H1 (cell line): Measurements from ENCODE around the gene PNLDC1. TPM values are rescaled to one million over a fixed set of nuclear protein-coding genes. Genes with fewer than 3 reads are reported as not detected.
A peak's percentile ranks its signal among the peaks of the same experiment; 100 is the strongest.

Source experiments
- CTCF ChIA-PET: fragments of 300-600 bp; sonication (Branson Sonifier 250); formaldehyde crosslinking; loops from one replicate; lab custom pipeline; 2021; ENCODE audit not compliant: partially characterized antibody; lab: Charles Lee
- POLR2A ChIA-PET: fragments of 300-600 bp; sonication (Branson Sonifier 250); formaldehyde crosslinking; loops from one replicate; lab custom pipeline; 2021; ENCODE audit warnings: inconsistent platforms; ENCODE audit not compliant: partially characterized antibody; lab: Charles Lee
- DNase-seq, 2 experiments: peaks; one replicate each; pipeline versions ENCODE4 v3.0.0 to v3.0.0-alpha.2; 2010 to 2022; ENCODE audit warnings: low spot score in 2 of 2, low read depth in 1 of 2, mixed read lengths in 1 of 2
- FAIRE-seq: peaks from 2 replicates; lab custom pipeline; 2011; peaks lifted over from hg19 to GRCh38; lab: Jason Lieb, UNC
- H2AFZ ChIP-seq: 2 replicates; pipeline ENCODE4 v1.8.1; 2012; ENCODE audit warnings: low read length, inconsistent platforms
- H2AK5ac ChIP-seq: 2 replicates; pipeline ENCODE4 v1.6.1; 2013; ENCODE audit warnings: low read depth, low read length
- H2BK120ac ChIP-seq: replicated peaks from 2 replicates; pipeline ENCODE3; 2013; ENCODE audit warnings: low read depth, low read length, inconsistent platforms
- H2BK12ac ChIP-seq: 2 replicates; pipeline ENCODE4 v1.6.1; 2013; ENCODE audit warnings: low read depth, low read length
- H2BK15ac ChIP-seq: 2 replicates; pipeline ENCODE4 v1.6.1; 2013; ENCODE audit warnings: low read length
- H2BK20ac ChIP-seq: 2 replicates; pipeline ENCODE4 v1.6.1; 2013; ENCODE audit warnings: low read length
- H2BK5ac ChIP-seq: 2 replicates; pipeline ENCODE4 v1.6.1; 2013; ENCODE audit warnings: low read depth, low read length
- H3K14ac ChIP-seq: 2 replicates; pipeline ENCODE4 v1.6.1; 2013; ENCODE audit warnings: inconsistent platforms; ENCODE audit not compliant: insufficient read length
- H3K18ac ChIP-seq: 2 replicates; pipeline ENCODE4 v1.6.1; 2013; ENCODE audit warnings: low read length; ENCODE audit errors: extremely low read depth
- H3K23ac ChIP-seq: 2 replicates; pipeline ENCODE4 v1.6.1; 2013; ENCODE audit warnings: inconsistent platforms; ENCODE audit not compliant: insufficient read length
- H3K23me2 ChIP-seq: 2 replicates; pipeline ENCODE4 v1.6.1; 2013; ENCODE audit warnings: low read depth, low read length
- H3K27ac ChIP-seq: 2 replicates; pipeline ENCODE4 v1.6.1; 2011; ENCODE audit warnings: low read depth, low read length, inconsistent platforms
- H3K27me3 ChIP-seq, 4 experiments: replicated peaks in 1 of 4; 1 replicate in 1 of 4; 2 replicates in 3 of 4; pipeline versions ENCODE4 v1.6.1 to v1.8.1; 2011 to 2013; ENCODE audit warnings: low read length in 3 of 4, mild to moderate bottlenecking in 3 of 4, inconsistent platforms in 2 of 4, mixed read lengths in 2 of 4, moderate library complexity in 1 of 4; ENCODE audit not compliant: control insufficient read depth in 3 of 4, insufficient read depth in 3 of 4; ENCODE audit errors: extremely low read depth in 1 of 4
- H3K36me3 ChIP-seq, 4 experiments: 2 replicates each; pipeline versions ENCODE4 v1.6.1 to v1.8.1; 2011 to 2013; ENCODE audit warnings: mild to moderate bottlenecking in 4 of 4, low read length in 3 of 4, moderate library complexity in 2 of 4, control low read depth in 1 of 4, inconsistent platforms in 1 of 4; ENCODE audit not compliant: insufficient read depth in 4 of 4, control insufficient read depth in 2 of 4
- H3K4ac ChIP-seq: replicated peaks from 2 replicates; pipeline ENCODE3; 2013; ENCODE audit warnings: low read length, low read depth, mixed read lengths, inconsistent platforms; ENCODE audit not compliant: insufficient read length
- H3K4me1 ChIP-seq, 4 experiments: replicated peaks in 1 of 4; 1 replicate in 1 of 4; 2 replicates in 3 of 4; pipeline versions ENCODE4 v1.6.1 to v1.8.1; 2011 to 2013; ENCODE audit warnings: low read length in 3 of 4, inconsistent platforms in 2 of 4, mixed read lengths in 1 of 4; ENCODE audit not compliant: insufficient read depth in 4 of 4, control insufficient read depth in 3 of 4
- H3K4me2 ChIP-seq, 2 experiments: 2 replicates each; pipeline versions ENCODE4 v1.6.1 to v1.8.1; 2011 to 2013; ENCODE audit warnings: low read depth in 2 of 2, low read length in 2 of 2, control low read depth in 1 of 2, inconsistent platforms in 1 of 2, mild to moderate bottlenecking in 1 of 2; ENCODE audit not compliant: insufficient read depth in 1 of 2
- H3K4me3 ChIP-seq, 4 experiments: fragments of 200-600, 300-600 bp in 1 of 4; sonication (generic), shearing (Covaris generic), sonication (Bioruptor Twin) in 1 of 4; 2 replicates each; pipeline versions ENCODE4 v1.5.1 to v1.8.1; 2011 to 2016; ENCODE audit warnings: low read length in 4 of 4, low read depth in 3 of 4, control low read depth in 2 of 4, inconsistent platforms in 2 of 4, mild to moderate bottlenecking in 2 of 4, mixed read lengths in 1 of 4, moderate library complexity in 1 of 4; ENCODE audit not compliant: insufficient read depth in 2 of 4; ENCODE audit errors: extremely low read depth in 1 of 4
- H3K56ac ChIP-seq: replicated peaks from 2 replicates; pipeline ENCODE3; 2013; ENCODE audit warnings: low read depth, mild to moderate bottlenecking, mixed read lengths, low read length, inconsistent platforms; ENCODE audit not compliant: insufficient read length
- H3K79me1 ChIP-seq: 2 replicates; pipeline ENCODE4 v1.6.1; 2013; ENCODE audit warnings: low read depth, low read length, control low read depth
- H3K79me2 ChIP-seq, 2 experiments: 2 replicates each; pipeline versions ENCODE4 v1.6.1 to v1.8.1; 2012 to 2013; ENCODE audit warnings: low read length in 2 of 2, mild to moderate bottlenecking in 2 of 2, inconsistent platforms in 1 of 2; ENCODE audit not compliant: insufficient read depth in 2 of 2, control insufficient read depth in 1 of 2
- H3K9ac ChIP-seq, 4 experiments: replicated peaks in 1 of 4; 1 replicate in 1 of 4; 2 replicates in 3 of 4; pipeline versions ENCODE4 v1.6.1 to v1.8.1; 2011 to 2013; ENCODE audit warnings: low read depth in 3 of 4, low read length in 3 of 4, control low read depth in 2 of 4, mild to moderate bottlenecking in 2 of 4, moderate library complexity in 2 of 4, inconsistent platforms in 1 of 4; ENCODE audit errors: extremely low read depth in 1 of 4
- H3K9me3 ChIP-seq, 2 experiments: 2 replicates each; pipeline versions ENCODE4 v1.6.1 to v1.8.1; 2012 to 2013; ENCODE audit warnings: mild to moderate bottlenecking in 2 of 2, moderate library complexity in 2 of 2, control low read depth in 1 of 2, inconsistent platforms in 1 of 2, low read depth in 1 of 2, low read length in 1 of 2, mixed read lengths in 1 of 2; ENCODE audit not compliant: insufficient read depth in 2 of 2
- H4K20me1 ChIP-seq, 2 experiments: replicated peaks in 1 of 2; 2 replicates each; pipeline versions ENCODE3 to v1.8.1; 2011 to 2013; ENCODE audit warnings: inconsistent platforms in 2 of 2, low read length in 2 of 2, mild to moderate bottlenecking in 1 of 2; ENCODE audit not compliant: insufficient read depth in 2 of 2, control insufficient read depth in 1 of 2
- H4K5ac ChIP-seq: 2 replicates; pipeline ENCODE4 v1.6.1; 2013; ENCODE audit warnings: low read length, low read depth, mixed read lengths, inconsistent platforms; ENCODE audit not compliant: insufficient read length
- H4K8ac ChIP-seq: 2 replicates; pipeline ENCODE4 v1.8.0; 2013; ENCODE audit warnings: mild to moderate bottlenecking, moderate library complexity, low read length, inconsistent platforms; ENCODE audit not compliant: insufficient read depth; ENCODE audit errors: extremely low read depth
- H4K91ac ChIP-seq: replicated peaks from 2 replicates; pipeline ENCODE3; 2013; ENCODE audit warnings: low read length, mixed read lengths, inconsistent platforms; ENCODE audit not compliant: insufficient read length
- CHD2 ChIP-seq: IDR thresholded peaks from 2 replicates; pipeline ENCODE4 v1.6.1; 2012; ENCODE audit warnings: low read length, improper control_type of control experiment
- CTCF ChIP-seq, 3 experiments: IDR thresholded peaks; 1 replicate in 2 of 3; 2 replicates in 1 of 3; pipeline versions ENCODE4 v1.5.1 to v1.6.1; 2011; ENCODE audit warnings: low read length in 3 of 3, mild to moderate bottlenecking in 3 of 3, inconsistent platforms in 2 of 3, low read depth in 1 of 3, moderate library complexity in 1 of 3; ENCODE audit not compliant: insufficient read depth in 1 of 3; ENCODE audit errors: control extremely low read depth in 1 of 3
- FOSL1 ChIP-seq: IDR thresholded peaks from 2 replicates; pipeline ENCODE4 v1.6.1; 2011; ENCODE audit warnings: mild to moderate bottlenecking, low read depth, low read length, moderate library complexity; ENCODE audit not compliant: insufficient read depth
- POLR2A ChIP-seq, 2 experiments: IDR thresholded peaks; 1 replicate in 1 of 2; 2 replicates in 1 of 2; pipeline ENCODE4 v1.6.1; 2011; ENCODE audit warnings: low read depth in 2 of 2, low read length in 2 of 2, mild to moderate bottlenecking in 2 of 2; ENCODE audit errors: control extremely low read depth in 1 of 2
- RAD21 ChIP-seq, 2 experiments: IDR thresholded peaks in 1 of 2; conservative IDR thresholded peaks in 1 of 2; 2 replicates each; pipeline ENCODE4 v1.6.1; 2011; ENCODE audit warnings: low read depth in 2 of 2, low read length in 2 of 2, improper control_type of control experiment in 1 of 2, inconsistent platforms in 1 of 2, mild to moderate bottlenecking in 1 of 2, moderate library complexity in 1 of 2
- WGBS, 2 experiments: shearing (Covaris generic) in 1 of 2; methylation state at CpG; one replicate each; pipeline versions ENCODE4 v1.1.6 to v1.1.7; 2013 to 2015; ENCODE audit warnings: low lambda C conversion rate in 2 of 2, mixed read lengths in 2 of 2, inconsistent platforms in 1 of 2, low coverage in 1 of 2, missing lambda C conversion rate in 1 of 2; ENCODE audit not compliant: insufficient replicate concordance in 2 of 2, insufficient coverage in 1 of 2, insufficient read length in 1 of 2; ENCODE audit errors: extremely low coverage in 1 of 2, missing lambda C conversion rate in 1 of 2; 5-methylcytosine and 5-hydroxymethylcytosine counted together
- polyA plus RNA-seq, 7 experiments: library from polyadenylated mRNA; depleted of rRNA in 3 of 7; stranded (reverse) in 5 of 7; unstranded in 2 of 7; fragments of >200 nt in 5 of 7; fragments of 200-250 nt in 2 of 7; gene quantifications; 1 replicate in 5 of 7; 2 replicates in 1 of 7; 4 replicates in 1 of 7; pipeline versions ENCODE4 v1.2.1 to v1.2.3, GENCODE V29; 2011 to 2013; ENCODE audit warnings: missing spikeins in 2 of 7, mixed read lengths in 2 of 7
- total RNA-seq: library from RNA; stranded (reverse); fragmentation: NEBNext Ultra II Directional; extraction: Animal tissue kit (Norgen Biotek cat#: 25700); gene quantifications from 2 replicates; pipeline ENCODE4 v1.2.1, GENCODE V29; 2021

The PNLDC1 gene
- total and polyA plus RNA-seq, 2 of the 8 experiments (the other 6 are each of a cell fraction or from before 2014, with no cell fraction given): 0.15 to 0.34 TPM

- ChIA-PET POLR2A (interaction anchor here (0.5 to 6.0 kb wide), 5 partner anchors 20 to 66 kb away, joined by 3 to 86 read pairs (median 24); partner anchors contain the start of genes MRPL18, SOD2, TCP1 and WTAP), CTCF (interaction anchor here (1.1 to 1.5 kb wide), 4 partner anchors 27 to 584 kb away, joined by 3 to 4 read pairs (median 3); no protein-coding TSS in a partner anchor)
- Histone ChIP-seq H3K14ac (no peak overlapping the region), H3K27ac (0 out of 2 replicates have a peak overlapping the region, but pooled peaks have one; percentile 10), H3K23me2 (peaks cover 11% of the 10 kb centered on the region), H3K23ac (no peak overlapping the region), H3K4me2 (no peak overlapping the region), H2AK5ac (no peak overlapping the region), H2BK15ac (no peak overlapping the region), H3K27me3 (no peaks in the 10 kb centered on the region), H3K4ac (no peak overlapping the region), H2BK5ac (no peak overlapping the region), H3K79me1 (peaks cover 4% of the 10 kb centered on the region; the same call in 1 of the 2 replicates), H3K4me1 (peaks cover 6 to 15% (median 12%) of the 10 kb centered on the region in 4 experiments; a peak in 6 of 7 replicates), H3K56ac (no peak overlapping the region), H4K91ac (no peak overlapping the region), H3K18ac (no peak overlapping the region), H3K79me2 (peaks cover 0 to 11% of the 10 kb centered on the region in 2 experiments; a peak in 2 of 4 replicates), H3K9me3 (no peaks in the 10 kb centered on the region), H3K9ac (no peak overlapping the region), H2BK120ac (no peak overlapping the region), H3K4me3 (no peak overlapping the region), H4K20me1 (peaks cover 2 to 10% of the 10 kb centered on the region in 2 experiments), H2AFZ (no peak overlapping the region), H2BK12ac (no peak overlapping the region), H4K5ac (no peak overlapping the region), H4K8ac (no peak overlapping the region), H2BK20ac (no peak overlapping the region), H3K36me3 (peaks cover 14 to 62% (median 34%) of the 10 kb centered on the region in 4 experiments)
- WGBS, 2 experiments: 93% methylated on average over 7 of the region's 7 CpGs; no CpG with 5 or more reads in 1 of the 2 experiments
- TF ChIP-seq POLR2A (IDR thresholded peaks at IDR 0.05; ENCODE audit: control extremely low read depth in 1 of 2, low read depth in 2 of 2, low read length in 2 of 2) (peak in 1 of 2 experiments; percentile 20; a peak in 1 of 3 replicates), RAD21 (IDR thresholded peaks at IDR 0.05 in 1 of 2, conservative IDR thresholded peaks at IDR 0.05 in 1 of 2; ENCODE audit: low read depth in 2 of 2, low read length in 2 of 2) (no peak; a peak in 1 of 4 replicates), CHD2 (no peak), CTCF (IDR thresholded peaks at IDR 0.05; ENCODE audit: control extremely low read depth in 1 of 3, insufficient read depth in 1 of 3, low read depth in 1 of 3, low read length in 3 of 3) (peak in 2 of 3 experiments; percentile 13 to 39; a peak in 2 of 4 replicates), FOSL1 (no peak)
- DNase-seq (no peak), FAIRE-seq (no peak)
Measured at GRCh38 chr6:159758031-159759001, 41.8 kb upstream of the PNLDC1 start.
